ENCODE data around the gene SLC48A1. TPM values are rescaled to one million over a fixed set of nuclear protein-coding genes. Genes with fewer than 3 reads are reported as not detected.

SLC48A1 gene
- total RNA-seq, 1 experiment from 2014 or later = 17.6 TPM

GRCh38 chr12:47779943-47780504 is 7.0 kb downstream of the SLC48A1 start:
- Histone ChIP-seq H3K27me3 (no peaks in the 10 kb centered on the region), H3K4me3 (no peak overlapping the region), H3K36me3 (peaks cover 20% of the 10 kb centered on the region), H3K9me3 (no peaks in the 10 kb centered on the region)
- DNase-seq = no peak

- Histone ChIP-seq H3K27me3 (no peaks in the 10 kb centered on the region), H3K36me3 (peaks cover 37% of the 10 kb centered on the region)
Observed at GRCh38 chr12:47781479-47782371, 8.7 kb downstream of the SLC48A1 start.

GRCh38 chr12:47782372-47782770 is 9.3 kb downstream of the SLC48A1 start:
- Histone ChIP-seq H3K27me3 (no peaks in the 10 kb centered on the region), H3K9me3 (no peaks in the 10 kb centered on the region), H3K4me3 (no peak overlapping the region), H3K36me3 (peaks cover 43% of the 10 kb centered on the region)
- DNase-seq = no peak

More at GRCh38 chr12:47781479-47782371, 8.7 kb downstream of the SLC48A1 start:
- no peak overlapping the region for H3K4me3 ChIP-seq
- no peaks in the 10 kb centered on the region for H3K9me3 ChIP-seq
- DNase-seq = no peak

- Histone ChIP-seq H3K4me3 (no peak overlapping the region), H3K9me3 (no peaks in the 10 kb centered on the region), H3K36me3 (peaks cover 51% of the 10 kb centered on the region), H3K27me3 (no peaks in the 10 kb centered on the region)
- DNase-seq = no peak
Observed at GRCh38 chr12:47783024-47783755, 10.2 kb downstream of the SLC48A1 start.

- Histone ChIP-seq H3K4me3 (no peak overlapping the region), H3K9me3 (no peaks in the 10 kb centered on the region), H3K27me3 (no peaks in the 10 kb centered on the region), H3K36me3 (peaks cover 61% of the 10 kb centered on the region)
- DNase-seq = no peak
Observed at GRCh38 chr12:47783821-47784819, 11.1 kb downstream of the SLC48A1 start.

GRCh38 chr12:47785036-47785886 is 12.2 kb downstream of the SLC48A1 start:
- Histone ChIP-seq H3K27me3 (no peaks in the 10 kb centered on the region), H3K9me3 (no peaks in the 10 kb centered on the region), H3K36me3 (peaks cover 66% of the 10 kb centered on the region), H3K4me3 (no peak overlapping the region)
- DNase-seq = no peak

- Histone ChIP-seq H3K4me3 (no peak overlapping the region), H3K27me3 (no peaks in the 10 kb centered on the region), H3K9me3 (no peaks in the 10 kb centered on the region), H3K36me3 (peaks cover 66% of the 10 kb centered on the region)
- DNase-seq = no peak
Observed at GRCh38 chr12:47785887-47786661, 13.0 kb downstream of the SLC48A1 start.

GRCh38 chr12:47786662-47787280 is 13.7 kb downstream of the SLC48A1 start:
- H3K27me3 ChIP-seq = no peaks in the 10 kb centered on the region
- H3K9me3 ChIP-seq = no peaks in the 10 kb centered on the region
- peaks cover 66% of the 10 kb centered on the region for H3K36me3 ChIP-seq
- DNase-seq = no peak
- no peak overlapping the region for H3K4me3 ChIP-seq

GRCh38 chr12:47787596-47788319 is 14.7 kb downstream of the SLC48A1 start:
- no peak for DNase-seq
- no peak overlapping the region for H3K4me3 ChIP-seq
- H3K27me3 ChIP-seq = no peaks in the 10 kb centered on the region
- peaks cover 67% of the 10 kb centered on the region for H3K36me3 ChIP-seq
- H3K9me3 ChIP-seq = no peaks in the 10 kb centered on the region

GRCh38 chr12:47789141-47789540 is 16.1 kb downstream of the SLC48A1 start:
- no peak overlapping the region for H3K4me3 ChIP-seq
- no peaks in the 10 kb centered on the region for H3K27me3 ChIP-seq
- H3K9me3 ChIP-seq = no peaks in the 10 kb centered on the region
- no peak for DNase-seq
- H3K36me3 ChIP-seq = peaks cover 71% of the 10 kb centered on the region

- H3K27me3 ChIP-seq = no peaks in the 10 kb centered on the region
- no peak for DNase-seq
- peaks cover 71% of the 10 kb centered on the region for H3K36me3 ChIP-seq
- H3K4me3 ChIP-seq = no peak overlapping the region
- no peaks in the 10 kb centered on the region for H3K9me3 ChIP-seq
Observed at GRCh38 chr12:47789712-47790489, 16.9 kb downstream of the SLC48A1 start.

GRCh38 chr12:47790676-47791350 is 17.8 kb downstream of the SLC48A1 start:
- Histone ChIP-seq H3K36me3 (peaks cover 68% of the 10 kb centered on the region), H3K4me3 (no peak overlapping the region), H3K27me3 (no peaks in the 10 kb centered on the region), H3K9me3 (no peaks in the 10 kb centered on the region)
- DNase-seq = no peak

- H3K36me3 ChIP-seq = peaks cover 66% of the 10 kb centered on the region
- H3K27me3 ChIP-seq = no peaks in the 10 kb centered on the region
- H3K4me3 ChIP-seq = no peak overlapping the region
- DNase-seq = no peak
- no peaks in the 10 kb centered on the region for H3K9me3 ChIP-seq
Observed at GRCh38 chr12:47791351-47791746, 18.3 kb downstream of the SLC48A1 start.

All from MG63 (cell line).